KOPT-K1 (cell line): ENCODE data around the gene GAST.
"Not testable (repeated sequence)": the region's sequence is repeated elsewhere in the genome, so short reads cannot be mapped to it uniquely, and the experiment has no call there.

Source experiments
- H3K27ac ChIP-seq: fragments of 200-600 bp; sonication (generic); 2 replicates; pipeline ENCODE4 v1.5.1; 2016; ENCODE audit warnings: antibody characterized with exemption, mild to moderate bottlenecking, low read depth, low read length; ENCODE audit not compliant: poor library complexity, severe bottlenecking
- H3K36me3 ChIP-seq: fragments of 200-600 bp; sonication (generic); 2 replicates; pipeline ENCODE4 v1.5.1; 2017; ENCODE audit warnings: antibody characterized with exemption, mild to moderate bottlenecking, low read length, moderate library complexity; ENCODE audit not compliant: insufficient read depth
- H3K9me3 ChIP-seq: fragments of 200-600 bp; sonication (generic); 2 replicates; pipeline ENCODE4 v1.5.1; 2017; ENCODE audit warnings: antibody characterized with exemption, low read length, mild to moderate bottlenecking; ENCODE audit not compliant: insufficient read depth, poor library complexity, severe bottlenecking

GAST gene

GRCh38 chr17:41678907-41679739 lies 33.0 kb upstream of the GAST start:
- no peaks in the 10 kb centered on the region for H3K36me3 ChIP-seq
- no peaks in the 10 kb centered on the region for H3K9me3 ChIP-seq
- peak overlapping the region; percentile 81 for H3K27ac ChIP-seq

DNA sequence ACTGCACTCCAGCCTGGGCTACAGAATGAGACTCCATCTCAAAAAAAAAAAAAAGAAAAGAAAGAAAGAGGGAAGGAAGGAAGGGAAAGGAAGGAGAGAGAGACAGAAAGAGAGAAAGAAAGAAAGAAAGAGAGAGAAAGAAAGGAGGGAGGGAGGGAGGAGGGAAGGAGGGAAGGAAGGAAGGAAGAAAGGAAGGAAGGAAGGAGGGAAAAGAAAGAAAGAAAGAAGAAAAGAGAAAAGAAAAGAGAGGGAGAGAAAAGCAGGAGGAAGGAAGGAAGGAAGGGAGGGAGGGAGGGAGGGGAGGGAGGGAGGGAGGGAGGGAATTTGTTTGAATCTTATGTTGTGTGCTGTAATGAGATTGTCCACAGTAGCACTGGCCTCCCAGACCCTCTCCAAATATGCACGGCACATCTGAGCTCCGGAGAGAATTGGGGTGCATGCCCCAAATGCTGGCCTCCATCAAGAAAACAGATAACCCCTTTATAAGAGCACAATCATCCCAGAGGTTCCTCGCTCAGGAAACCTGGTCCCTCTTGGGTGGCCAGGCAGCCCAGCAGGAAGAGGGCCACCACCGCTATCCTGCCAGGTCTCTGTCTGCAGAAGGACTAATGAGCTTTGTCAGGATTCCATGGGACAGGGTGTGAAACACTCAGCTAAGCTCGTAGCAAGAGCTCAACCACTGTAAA lies 32.2 kb upstream of the GAST start:
- Histone ChIP-seq H3K9me3 (no peaks in the 10 kb centered on the region), H3K27ac (peak overlapping the region; percentile 81), H3K36me3 (no peaks in the 10 kb centered on the region)

DNA sequence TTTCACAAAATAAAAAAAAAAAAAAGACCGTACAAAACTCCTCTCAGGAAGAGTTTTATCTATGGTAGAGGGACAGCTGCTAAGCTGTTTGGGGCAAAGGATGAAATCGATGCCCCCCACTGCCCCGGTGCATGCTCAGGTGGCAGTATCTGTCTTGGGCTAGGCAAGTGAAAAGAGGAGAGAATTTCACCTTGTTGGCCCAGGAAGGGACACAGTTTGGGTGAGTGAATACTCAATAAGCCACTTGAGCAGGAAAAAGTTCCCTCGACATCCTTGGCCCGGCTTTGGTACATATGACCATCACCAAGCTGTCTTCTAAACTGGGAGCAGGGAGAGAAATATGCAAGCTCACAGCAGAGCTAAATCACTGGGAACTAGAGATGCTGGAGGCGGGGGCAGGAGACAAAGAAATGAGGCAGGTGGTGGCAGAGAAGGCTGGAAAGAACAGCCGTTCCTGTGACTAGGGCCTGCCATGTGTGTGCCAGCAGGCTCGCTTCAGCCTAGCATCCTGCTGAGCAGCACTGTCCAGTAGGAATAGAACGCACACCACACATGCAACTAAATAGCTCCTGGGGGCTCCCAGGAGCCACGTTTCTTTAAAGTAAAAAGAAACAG lies 31.6 kb upstream of the GAST start:
- H3K9me3 ChIP-seq, result no peaks in the 10 kb centered on the region
- no peaks in the 10 kb centered on the region for H3K36me3 ChIP-seq
- H3K27ac ChIP-seq, result peak overlapping the region; percentile 33

GRCh38 chr17:41681776-41682175 lies 30.4 kb upstream of the GAST start:
- no peaks in the 10 kb centered on the region for H3K9me3 ChIP-seq
- H3K36me3 ChIP-seq, result no peaks in the 10 kb centered on the region
- H3K27ac ChIP-seq, result peak overlapping the region; percentile 46

DNA sequence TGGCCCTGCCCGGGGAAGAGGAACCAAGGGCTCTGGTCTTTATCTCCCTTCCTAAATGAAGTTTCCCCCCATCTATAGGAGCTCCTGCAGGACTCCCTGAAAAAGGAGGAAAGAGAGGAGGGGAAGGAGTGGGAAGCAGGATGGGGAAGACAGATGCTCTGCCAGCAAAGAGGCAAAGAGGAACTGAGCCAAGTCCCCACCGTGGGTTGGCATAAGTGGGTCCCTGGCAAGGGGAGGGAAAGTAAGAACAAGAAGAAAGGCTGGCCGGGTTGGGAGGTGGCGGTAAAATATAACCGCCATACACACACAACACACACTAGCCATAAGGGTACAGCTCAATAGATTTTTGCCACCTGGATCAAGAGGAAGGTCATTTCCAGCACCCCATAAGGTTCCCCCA lies 29.5 kb upstream of the GAST start:
- Histone ChIP-seq H3K27ac (peak overlapping the region; percentile 46), H3K36me3 (no peaks in the 10 kb centered on the region), H3K9me3 (no peaks in the 10 kb centered on the region)

- Histone ChIP-seq H3K27ac (no peak overlapping the region), H3K36me3 (no peaks in the 10 kb centered on the region), H3K9me3 (no peaks in the 10 kb centered on the region)
Observed at GRCh38 chr17:41683441-41684007, 28.6 kb upstream of the GAST start.

DNA sequence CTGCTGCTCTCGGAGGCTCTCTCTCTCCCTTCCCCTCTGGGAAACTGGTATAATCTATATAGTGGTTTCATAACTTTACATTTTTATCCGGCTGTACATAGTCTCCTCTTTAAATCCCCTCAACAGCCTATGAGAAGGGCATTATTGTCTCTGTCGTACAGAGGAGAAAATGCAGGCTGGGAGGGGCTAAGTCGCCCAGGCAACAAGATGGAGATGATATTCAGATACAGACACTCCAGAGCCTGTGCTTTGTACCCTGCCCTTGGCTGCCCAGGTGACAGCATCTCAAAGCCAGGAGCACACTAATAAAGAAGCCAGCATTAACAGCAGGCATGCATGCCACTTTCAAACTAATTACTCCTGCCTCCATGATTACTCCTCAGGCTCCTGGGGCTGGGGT lies 28.1 kb upstream of the GAST start:
- Histone ChIP-seq H3K9me3 (no peaks in the 10 kb centered on the region), H3K36me3 (no peaks in the 10 kb centered on the region), H3K27ac (no peak overlapping the region)

GRCh38 chr17:41685753-41686152 lies 26.4 kb upstream of the GAST start:
- H3K9me3 ChIP-seq, H3K27ac ChIP-seq: not testable (repeated sequence)
- H3K36me3 ChIP-seq, result peaks cover 14% of the 10 kb centered on the region

DNA sequence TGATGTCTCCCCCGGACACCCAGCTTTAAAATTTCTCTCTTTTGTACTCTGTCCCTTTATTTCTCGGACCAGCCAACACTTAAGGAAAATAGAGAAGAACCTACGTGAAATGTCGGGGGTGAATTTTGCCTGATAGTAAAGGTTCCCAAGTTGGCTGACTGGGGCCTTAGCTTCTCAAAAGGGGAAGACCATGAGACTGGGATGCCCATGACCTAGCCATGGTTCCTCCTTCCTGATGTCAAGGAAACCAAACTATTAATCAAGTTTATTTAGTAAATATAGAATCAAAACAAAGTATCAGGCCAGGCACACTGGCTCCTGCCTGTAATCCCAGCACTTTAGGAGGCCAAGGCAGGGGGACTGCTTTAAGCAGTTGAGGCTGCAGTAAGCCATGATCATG lies 25.9 kb upstream of the GAST start:
- H3K9me3 ChIP-seq, result no peaks in the 10 kb centered on the region
- H3K27ac ChIP-seq, result no peak overlapping the region
- peaks cover 20% of the 10 kb centered on the region for H3K36me3 ChIP-seq

- Histone ChIP-seq H3K36me3 (peaks cover 37% of the 10 kb centered on the region), H3K27ac (peak overlapping the region; percentile 95), H3K9me3 (no peaks in the 10 kb centered on the region)
Observed at GRCh38 chr17:41687828-41688640, 24.1 kb upstream of the GAST start.

DNA sequence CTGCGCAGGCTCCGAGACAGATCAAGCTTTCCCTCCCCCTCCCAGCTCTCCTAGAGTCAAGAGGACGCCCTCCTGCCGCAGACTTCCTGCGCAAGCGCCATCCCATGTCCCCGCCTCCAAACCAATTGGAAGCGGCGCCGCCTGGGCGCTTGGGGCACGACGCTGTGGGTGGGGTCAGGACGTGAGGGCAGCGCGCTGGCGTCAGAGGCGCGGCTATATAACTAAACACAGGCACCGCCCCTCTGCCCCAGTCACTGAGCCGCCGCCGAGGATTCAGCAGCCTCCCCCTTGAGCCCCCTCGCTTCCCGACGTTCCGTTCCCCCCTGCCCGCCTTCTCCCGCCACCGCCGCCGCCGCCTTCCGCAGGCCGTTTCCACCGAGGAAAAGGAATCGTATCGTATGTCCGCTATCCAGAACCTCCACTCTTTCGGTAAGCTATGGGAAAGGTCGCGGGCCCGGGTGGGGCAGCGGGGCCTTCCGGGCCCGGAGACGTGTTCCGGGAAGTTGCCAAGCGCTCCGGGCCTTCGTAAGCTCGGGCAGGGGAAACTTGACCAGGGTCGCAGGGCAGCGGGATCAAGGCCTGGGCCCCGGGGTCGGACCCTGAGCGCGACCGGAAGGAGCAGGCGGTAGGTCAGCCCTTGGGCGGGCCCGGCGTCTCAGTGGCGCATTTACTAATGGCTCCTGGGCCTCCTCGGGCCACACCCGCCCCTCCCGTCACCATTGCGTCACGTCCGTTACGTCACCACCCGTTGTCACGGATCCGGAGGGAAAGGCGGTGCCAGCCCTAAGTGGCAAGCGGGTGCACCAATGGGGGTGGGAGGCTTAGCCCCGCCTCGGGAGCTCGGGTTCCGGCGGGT lies 23.3 kb upstream of the GAST start, which contains the start of gene EIF1:
EIF1 (plus strand) TSS at position 245 of the 856 bp plus-strand sequence; CDS start at position 399, 154 bp downstream.
- peak within 1 kb of the TSS; percentile 95 for H3K27ac ChIP-seq
- no peaks in the 10 kb centered on the region for H3K9me3 ChIP-seq
- peaks cover 45% of the 10 kb centered on the region for H3K36me3 ChIP-seq

DNA sequence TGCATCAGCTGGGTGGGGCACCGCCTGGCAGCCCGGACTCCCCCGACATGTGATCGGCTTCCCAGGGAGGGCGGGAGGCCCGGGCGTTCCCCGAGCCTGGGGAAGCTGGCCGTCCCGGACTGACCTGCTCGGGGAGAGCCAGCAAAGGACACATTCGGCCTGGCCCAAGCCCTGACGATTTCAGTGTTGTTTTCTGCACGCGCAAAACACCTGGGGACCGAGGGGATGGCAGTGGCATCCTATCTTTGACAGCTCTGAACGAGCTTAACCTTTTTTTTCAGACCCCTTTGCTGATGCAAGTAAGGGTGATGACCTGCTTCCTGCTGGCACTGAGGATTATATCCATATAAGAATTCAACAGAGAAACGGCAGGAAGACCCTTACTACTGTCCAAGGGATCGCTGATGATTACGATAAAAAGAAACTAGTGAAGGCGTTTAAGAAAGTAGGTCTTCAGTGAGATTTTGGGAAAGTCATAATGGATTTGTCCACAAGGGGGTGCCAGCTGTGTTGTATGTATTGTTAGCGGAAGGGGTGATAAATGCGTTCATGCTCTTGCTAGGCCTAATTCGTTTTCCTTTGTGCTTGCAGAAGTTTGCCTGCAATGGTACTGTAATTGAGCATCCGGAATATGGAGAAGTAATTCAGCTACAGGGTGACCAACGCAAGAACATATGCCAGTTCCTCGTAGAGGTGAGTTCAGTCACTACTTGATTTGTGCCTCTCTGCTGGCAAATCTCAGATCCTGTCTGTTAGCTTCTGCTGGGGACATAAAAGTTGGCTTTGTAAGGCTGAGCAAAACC lies 22.4 kb upstream of the GAST start:
- peaks cover 54% of the 10 kb centered on the region for H3K36me3 ChIP-seq
- H3K27ac ChIP-seq, result peak overlapping the region; percentile 95
- no peaks in the 10 kb centered on the region for H3K9me3 ChIP-seq

DNA sequence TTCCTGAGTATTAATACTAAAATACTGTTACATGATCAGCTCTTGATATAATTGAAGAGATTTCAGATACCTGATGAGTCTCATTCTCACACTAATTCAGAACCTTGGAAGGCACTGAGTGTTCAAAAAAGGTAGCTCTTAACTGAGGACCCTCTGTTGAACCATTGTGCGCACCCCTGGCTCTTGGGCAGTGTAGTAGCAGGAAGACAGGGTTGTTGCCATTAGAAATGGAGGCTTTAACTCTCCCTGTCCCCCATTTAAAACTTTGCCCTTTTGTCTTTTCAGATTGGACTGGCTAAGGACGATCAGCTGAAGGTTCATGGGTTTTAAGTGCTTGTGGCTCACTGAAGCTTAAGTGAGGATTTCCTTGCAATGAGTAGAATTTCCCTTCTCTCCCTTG lies 21.6 kb upstream of the GAST start:
- Histone ChIP-seq H3K27ac (no peak overlapping the region), H3K9me3 (no peaks in the 10 kb centered on the region), H3K36me3 (peaks cover 61% of the 10 kb centered on the region)
